HG02571 (cell line): Measurements from ENCODE around the gene L3MBTL4.

ENCODE experiments used
- ATAC-seq: cut with Tn5 transposase; IDR thresholded peaks from one replicate; pipeline ENCODE4 v1.9.1; 2021; ENCODE audit warnings: mild to moderate bottlenecking, moderate library complexity; ENCODE audit not compliant: unreplicated experiment

Gene L3MBTL4

GRCh38 chr18:5969355-5969988, 445.2 kb downstream of the L3MBTL4 start:
- ATAC-seq = no peak

DNA sequence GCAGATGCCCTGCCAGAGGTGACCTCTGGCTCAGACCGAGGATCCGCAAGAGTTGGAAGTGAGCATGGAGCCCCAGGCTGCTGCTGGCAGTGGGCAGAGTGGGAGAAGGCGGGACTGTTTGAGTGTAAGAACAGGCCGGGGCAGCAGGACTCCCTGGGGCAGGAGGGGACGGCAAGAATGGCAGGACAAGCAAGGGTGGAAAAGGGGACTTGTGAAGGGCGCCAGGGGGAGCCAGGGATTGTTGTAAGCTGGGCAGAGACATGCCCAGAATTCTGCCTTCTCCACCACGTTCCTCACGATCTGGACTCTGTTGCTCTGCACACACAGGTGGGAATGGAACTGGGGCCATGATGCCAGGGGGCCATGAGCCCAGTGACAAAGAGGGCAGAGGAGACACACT, 447.0 kb downstream of the L3MBTL4 start:
- no peak for ATAC-seq

GRCh38 chr18:5967007-5967406, 447.7 kb downstream of the L3MBTL4 start:
- ATAC-seq = no peak

- ATAC-seq = no peak
Measured at GRCh38 chr18:5966514-5966913, 448.2 kb downstream of the L3MBTL4 start.

DNA sequence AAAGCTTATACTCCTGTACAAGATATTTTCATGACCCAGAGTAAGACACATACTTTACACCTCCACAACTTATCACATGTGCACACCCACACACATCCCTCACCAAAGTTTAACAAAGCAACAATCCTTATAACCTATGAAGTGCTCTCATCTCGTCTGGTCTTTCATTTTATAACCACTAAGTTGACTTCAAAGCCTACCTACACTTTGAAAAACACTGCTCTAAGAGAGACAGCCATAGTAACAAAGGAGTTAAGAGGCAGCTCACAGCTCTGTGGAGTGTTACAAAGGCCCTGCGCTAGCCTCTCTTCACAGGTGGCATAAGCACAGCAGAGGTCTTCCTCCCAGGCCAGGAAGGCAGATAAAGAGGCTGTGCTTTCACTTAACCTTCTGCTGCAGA, 449.7 kb downstream of the L3MBTL4 start:
- ATAC-seq = no peak

GRCh38 chr18:5964596-5964995, 450.1 kb downstream of the L3MBTL4 start:
- ATAC-seq = no peak

DNA sequence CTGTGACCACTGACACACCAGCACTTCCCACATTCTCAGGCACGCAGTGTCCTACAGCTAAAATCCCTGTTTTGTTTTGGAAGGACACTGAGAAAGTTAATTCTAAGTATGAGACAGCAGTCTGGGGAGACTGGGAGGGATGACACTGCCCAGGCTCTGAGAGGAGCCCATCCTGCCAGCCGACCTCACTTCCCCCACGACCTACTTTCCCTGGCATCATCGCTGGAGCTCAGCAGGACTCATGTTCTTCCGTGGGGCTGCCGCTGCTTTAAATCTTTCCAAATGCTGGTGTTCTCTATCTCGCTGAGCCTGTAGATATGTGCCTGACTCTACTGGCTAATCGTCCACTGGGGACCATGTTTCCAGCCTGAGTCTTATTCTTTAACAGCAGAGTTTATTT, 450.6 kb downstream of the L3MBTL4 start:
- no peak for ATAC-seq

GRCh38 chr18:5963267-5963666, 451.4 kb downstream of the L3MBTL4 start:
- ATAC-seq = no peak

DNA sequence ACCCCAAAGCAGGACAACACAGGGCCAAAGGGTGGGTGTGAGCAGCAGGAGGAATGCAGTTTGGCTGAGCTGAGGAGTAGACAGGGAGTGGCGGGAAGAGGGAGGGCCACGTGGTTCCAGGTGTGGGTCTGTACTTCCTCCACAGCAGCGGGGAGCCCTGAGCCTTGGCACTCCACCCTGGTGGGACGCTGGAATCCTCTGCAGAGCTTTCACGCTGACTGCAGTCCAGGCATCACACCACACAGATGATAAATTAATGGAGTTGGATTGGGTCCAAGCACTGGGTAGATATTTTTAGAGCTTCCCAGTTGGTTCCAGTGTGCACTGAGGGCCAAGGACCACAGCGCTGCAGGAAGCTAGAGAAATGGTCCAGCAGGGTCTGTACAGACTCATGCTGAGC, 452.3 kb downstream of the L3MBTL4 start:
- no peak for ATAC-seq

GRCh38 chr18:5961828-5962150, 452.9 kb downstream of the L3MBTL4 start:
- no peak for ATAC-seq

- no peak for ATAC-seq
Measured at GRCh38 chr18:5961097-5961827, 453.4 kb downstream of the L3MBTL4 start.

GRCh38 chr18:5958822-5959221, 455.9 kb downstream of the L3MBTL4 start:
- no peak for ATAC-seq

DNA sequence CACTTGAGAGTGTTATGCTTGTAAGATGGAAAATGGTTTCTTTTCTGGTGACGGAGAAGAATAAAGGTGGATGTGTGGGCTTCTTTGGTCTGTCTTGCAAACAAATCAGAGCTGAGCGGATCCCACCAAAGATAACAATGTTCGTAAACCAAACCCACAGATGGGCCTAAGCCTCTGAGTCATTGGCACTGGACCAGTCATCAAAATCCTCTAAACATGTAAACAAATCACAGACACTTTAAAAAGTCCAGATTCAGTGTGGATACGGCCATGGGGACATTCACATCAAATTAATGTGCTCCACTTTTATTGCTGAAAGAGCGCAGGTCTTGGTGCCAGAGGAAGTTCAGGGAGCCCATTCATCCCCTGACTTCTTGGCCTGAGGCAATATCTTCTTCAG, 458.9 kb downstream of the L3MBTL4 start:
- ATAC-seq = no peak

DNA sequence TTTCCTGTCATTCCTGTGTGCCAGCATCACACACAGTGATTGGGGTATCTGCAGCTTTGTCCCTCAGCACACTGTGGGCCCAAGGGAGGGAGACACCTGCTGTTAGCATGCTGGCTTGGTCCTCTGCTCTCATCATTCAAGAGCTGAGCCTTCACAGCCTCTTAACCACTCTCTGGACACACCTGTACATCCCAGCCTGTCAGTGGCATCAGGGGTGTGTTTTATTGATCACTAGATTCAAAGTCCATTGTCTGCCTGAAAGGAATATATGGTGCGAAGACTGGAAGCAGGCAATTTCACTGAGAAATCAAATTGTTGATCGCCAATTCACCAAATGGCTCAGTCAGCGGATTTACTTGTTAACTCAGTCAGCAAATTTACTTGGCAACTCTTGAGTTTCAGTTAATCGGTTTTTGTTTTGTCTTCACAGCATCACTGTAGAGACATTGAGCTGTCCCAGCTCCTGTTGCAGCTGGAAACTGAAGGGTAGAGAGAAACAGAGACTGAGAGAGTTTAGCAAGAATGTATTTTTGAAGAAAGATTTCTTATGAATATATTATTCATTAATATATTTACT, 463.1 kb downstream of the L3MBTL4 start:
- ATAC-seq = no peak

DNA sequence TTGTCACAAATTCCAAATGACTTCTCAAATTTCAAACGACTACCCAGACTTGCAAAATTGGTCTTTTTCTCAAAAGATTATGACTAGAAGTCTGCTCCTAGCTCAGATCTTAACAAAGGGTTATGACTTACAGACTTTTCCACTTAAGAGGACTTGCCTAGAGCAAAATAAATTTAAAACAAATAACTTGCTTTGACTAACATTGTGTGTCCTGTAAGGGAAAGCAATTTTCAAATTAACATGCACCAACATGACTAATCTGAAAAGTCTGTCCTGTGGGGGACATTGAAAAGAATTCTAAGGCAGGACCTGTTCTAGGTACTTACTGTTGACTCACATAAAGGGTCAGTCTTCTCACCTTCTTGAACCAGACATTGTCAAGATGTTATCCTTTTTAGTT, 465.9 kb downstream of the L3MBTL4 start:
- no peak for ATAC-seq

DNA sequence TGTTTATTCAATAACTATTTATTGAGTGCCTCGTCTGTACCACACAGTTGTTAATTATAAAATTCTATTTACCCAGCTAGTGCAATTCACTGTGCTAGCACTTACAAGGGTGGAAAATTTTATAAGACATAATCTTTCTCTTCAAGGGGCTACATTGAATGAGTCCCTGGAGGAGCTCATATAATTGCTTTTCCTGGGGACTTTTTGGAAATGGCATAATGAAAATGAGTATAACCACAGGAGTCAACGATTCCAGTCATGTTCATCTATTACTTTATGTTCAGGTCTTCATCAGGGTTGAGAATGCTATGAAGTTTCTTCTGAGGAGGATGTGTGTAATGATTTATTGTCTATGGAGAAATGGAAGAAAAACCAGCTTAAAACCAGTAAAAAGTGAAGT, 466.5 kb downstream of the L3MBTL4 start:
- no peak for ATAC-seq

DNA sequence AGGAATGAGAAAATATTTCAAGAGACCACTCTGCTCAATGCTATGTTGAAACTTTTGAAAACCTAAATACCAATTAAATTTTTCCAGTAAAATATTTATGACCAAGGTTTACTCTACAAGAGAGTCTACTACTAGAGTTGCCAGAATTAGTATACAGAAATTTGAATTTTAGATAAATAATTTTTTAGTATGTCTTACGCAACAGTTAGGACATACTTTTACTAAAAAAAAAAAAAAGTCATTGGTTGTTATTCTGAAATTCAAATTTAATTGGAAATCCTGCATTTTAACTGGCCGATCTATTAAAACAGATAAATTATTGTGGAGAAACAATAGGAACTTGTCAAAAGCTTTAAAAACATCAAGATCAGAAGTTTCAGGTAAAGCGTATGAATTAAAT, 470.3 kb downstream of the L3MBTL4 start:
- ATAC-seq = no peak

DNA sequence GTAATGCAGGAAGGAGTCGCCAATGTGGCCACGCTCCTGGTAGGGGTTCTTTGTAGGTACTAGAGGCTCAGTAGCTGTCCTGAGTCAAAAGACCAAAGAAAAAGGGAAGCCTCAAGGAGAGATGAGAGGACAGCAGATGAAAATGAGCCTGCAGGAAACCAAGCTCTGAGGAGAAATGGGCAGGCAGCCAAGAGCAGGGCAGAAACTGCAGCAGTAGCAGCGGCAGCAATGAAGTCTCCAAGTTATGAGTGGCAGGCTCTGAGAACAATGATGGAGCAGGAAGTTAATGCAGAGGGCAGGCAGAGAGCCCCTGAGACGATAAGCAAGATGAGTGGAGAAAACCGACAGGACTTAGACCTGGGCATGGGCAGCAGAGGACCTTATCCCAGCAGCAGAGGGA, 471.2 kb downstream of the L3MBTL4 start:
- no peak for ATAC-seq

DNA sequence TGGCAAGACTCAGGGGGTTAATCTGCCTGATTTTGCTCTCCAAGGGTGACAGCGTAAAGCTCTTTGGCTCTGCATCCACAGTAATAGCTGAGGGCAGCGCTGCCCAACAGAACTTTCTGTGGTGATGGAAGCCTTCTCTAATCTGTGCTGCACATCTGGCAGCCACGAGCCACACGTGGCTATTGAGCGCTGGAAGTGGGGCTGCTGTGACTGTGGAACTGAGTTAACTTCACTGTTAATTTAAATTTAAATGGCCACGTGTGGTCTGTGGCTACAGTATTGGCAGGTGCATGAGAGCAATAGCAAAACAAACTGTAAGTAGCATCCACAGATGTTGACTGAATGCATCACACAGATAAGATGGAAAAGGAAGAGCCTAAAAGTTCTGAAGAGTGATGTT, 472.1 kb downstream of the L3MBTL4 start:
- ATAC-seq = no peak

GRCh38 chr18:5941890-5942289, 472.8 kb downstream of the L3MBTL4 start:
- ATAC-seq = no peak

- ATAC-seq = no peak
Measured at GRCh38 chr18:5939801-5940667, 474.7 kb downstream of the L3MBTL4 start.

DNA sequence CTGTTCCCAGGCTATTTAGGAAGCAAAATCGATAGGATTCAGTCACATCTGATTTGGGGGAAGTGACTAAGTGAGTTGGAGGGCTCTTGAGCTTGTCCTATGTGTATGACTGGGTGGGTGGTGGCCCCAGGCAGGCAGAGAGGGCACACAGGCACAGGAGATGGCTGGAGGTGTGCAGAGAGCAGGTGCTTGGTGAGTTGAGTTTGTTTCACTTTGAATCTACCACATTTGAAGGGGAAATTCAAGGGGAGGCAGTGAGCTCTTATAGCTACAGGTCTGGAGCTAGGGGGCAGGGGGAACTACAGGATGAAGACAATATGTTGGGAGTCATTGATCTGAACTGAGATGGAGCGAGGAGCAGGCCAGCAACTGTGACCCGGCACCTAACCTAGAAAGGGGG, 476.9 kb downstream of the L3MBTL4 start:
- ATAC-seq = no peak
